ENCODE results near the gene CORO1C.

The CORO1C gene

DNA sequence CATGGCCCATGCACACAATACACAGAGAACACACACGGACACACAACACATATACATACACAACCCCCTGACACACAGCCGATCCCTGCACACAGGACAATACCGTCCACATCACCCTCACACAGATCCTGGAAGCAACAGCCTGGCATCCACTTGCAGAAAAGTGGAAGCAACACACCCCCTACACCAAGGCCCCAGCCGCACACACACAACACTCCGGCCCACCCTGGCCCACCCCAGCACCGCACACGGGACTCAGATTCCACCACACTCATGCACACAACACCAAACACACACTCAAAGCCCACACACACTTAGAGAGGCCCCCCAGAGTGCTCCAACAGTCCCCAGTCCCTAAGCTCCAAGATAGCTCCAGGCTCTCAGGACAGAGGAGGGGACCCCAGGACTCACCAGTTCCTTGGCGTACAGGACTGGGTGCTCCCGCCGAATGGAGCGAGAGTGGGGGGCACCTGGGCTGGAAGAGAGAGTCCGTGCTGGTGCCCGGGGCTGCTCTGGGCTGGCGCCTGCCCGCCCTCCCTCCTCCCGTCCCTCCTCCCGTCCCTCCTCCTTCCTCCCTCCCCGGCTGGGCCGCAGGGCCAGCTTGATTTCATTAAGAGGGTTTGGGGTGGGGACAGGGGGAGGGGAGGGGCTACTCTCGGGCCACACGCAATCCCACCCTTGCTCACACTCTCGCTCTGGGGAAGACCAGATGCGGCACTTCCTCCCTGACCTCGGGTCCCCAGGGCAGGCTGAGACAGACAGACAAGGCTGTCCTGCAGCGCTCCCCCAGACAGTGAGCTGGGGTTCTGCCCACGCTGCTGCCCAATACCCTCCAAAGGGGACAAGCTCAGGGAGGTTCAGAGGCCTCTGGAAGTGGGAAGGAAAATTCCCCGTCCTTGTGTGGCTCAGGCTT lies 133.5 kb downstream of the CORO1C start, which contains the start of gene TMEM119:
Gene TMEM119, minus strand, starts transcription at position 526 of the 913 bp plus-strand sequence. CDS start 5,701 bp downstream, outside the sequence.
- DNase-seq = no peak

DNA sequence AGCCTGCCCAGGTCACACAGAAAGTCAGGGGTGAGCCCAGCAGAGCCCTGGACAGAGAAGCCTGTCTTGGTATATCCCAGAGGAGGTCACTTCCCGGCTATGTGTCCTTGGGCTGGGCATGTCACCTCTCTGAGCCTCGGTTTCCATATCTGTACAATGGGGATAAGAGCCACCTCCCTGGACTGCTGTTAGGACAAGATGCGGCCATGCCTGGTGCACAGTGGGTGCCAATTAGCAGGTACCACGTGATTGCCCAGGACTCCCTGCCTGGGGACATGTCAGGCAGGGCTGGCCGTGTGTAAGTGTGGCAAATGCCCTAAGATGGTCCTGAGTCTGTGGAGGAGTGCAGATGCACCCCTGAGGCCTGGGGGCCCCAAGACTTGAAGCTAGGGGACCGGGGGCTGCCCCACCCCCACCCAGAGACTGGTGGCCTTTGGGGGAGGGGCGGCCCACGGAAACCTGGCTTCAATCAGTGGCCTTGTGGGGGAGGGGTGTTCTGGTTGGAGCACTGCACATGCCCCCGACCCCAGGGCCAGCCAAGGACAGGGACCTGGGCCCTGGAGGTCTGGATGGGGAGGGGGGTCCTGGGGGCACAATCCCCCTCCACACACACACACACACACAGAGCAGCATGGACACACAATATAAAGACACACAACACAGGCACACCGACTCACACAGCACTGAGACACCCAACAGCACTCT lies 134.3 kb downstream of the CORO1C start:
- no peak for DNase-seq

DNA sequence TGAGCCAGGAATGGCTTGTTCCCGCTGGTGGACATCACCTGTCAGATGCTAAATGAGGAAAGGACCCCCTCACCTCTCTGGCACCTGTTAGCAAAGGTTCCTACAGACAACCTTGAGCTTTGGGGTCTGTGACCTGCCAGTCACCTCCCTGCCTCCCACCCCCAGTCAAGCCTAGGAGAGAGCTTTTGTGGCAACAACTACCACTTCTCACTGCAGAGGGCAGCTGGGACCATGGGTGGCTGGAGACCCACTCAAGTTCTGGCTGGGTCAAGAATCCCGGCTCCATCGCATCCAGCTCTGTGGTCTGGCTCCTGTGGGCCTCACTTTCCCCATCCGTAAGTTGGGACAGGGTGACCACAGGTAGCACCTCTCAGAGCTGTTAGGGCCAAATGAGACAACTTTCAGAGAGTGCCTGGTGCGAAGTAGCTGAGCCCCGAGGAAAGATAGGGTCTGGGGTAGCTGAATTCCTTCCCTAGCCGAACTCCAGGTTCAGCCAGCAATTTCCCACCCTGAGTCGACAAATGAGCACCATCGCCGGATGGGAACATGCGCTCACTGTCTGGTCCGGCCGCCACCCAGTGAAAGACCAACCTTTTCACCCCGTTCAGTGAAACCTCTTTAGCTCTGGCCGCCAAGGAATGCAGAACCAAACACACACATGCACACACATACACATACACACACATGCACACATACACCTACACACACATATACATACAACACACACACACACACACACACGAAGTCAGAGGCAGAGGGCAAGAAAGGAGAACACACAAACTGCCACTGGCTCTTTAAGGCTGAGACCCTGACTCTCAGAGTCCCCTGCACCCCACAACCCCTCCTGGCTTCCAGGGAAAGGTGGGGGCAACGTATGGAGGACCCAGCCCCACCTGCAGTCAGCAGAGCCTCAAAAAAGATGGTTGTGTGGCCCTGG lies 135.3 kb downstream of the CORO1C start:
- DNase-seq = no peak
